GM12878 (cell line): Measurements from ENCODE around the gene NRK.

ENCODE experiments used
- CHD2 ChIP-seq: IDR thresholded peaks from 2 replicates; pipeline ENCODE4 v1.6.1; 2011; ENCODE audit warnings: low read depth, low read length, improper control_type of control experiment, borderline replicate concordance
- CTCF ChIP-seq, 3 experiments: IDR thresholded peaks in 2 of 3; conservative IDR thresholded peaks in 1 of 3; 2 replicates each; pipeline ENCODE4 v1.5.1; 2011; ENCODE audit warnings: low read depth in 3 of 3, low read length in 3 of 3, mild to moderate bottlenecking in 3 of 3, control low read depth in 2 of 3, moderate library complexity in 2 of 3, inconsistent platforms in 1 of 3, mixed read lengths in 1 of 3; ENCODE audit not compliant: control insufficient read depth in 2 of 3, insufficient read depth in 1 of 3; ENCODE audit errors: extremely low read depth in 1 of 3
- EZH2 ChIP-seq: IDR thresholded peaks from 2 replicates; pipeline ENCODE4 v1.6.1; 2012; ENCODE audit warnings: low read depth, mild to moderate bottlenecking, control low read depth, inconsistent platforms, low read length, borderline replicate concordance; ENCODE audit not compliant: control insufficient read depth
- NFXL1 ChIP-seq: fragments of 450-650 bp; IDR thresholded peaks from 2 replicates; pipeline ENCODE4 v1.6.1; 2017; ENCODE audit warnings: antibody characterized with exemption, mild to moderate bottlenecking, borderline replicate concordance
- NFYA ChIP-seq: IDR thresholded peaks from 2 replicates; pipeline ENCODE4 v1.6.1; 2011; ENCODE audit warnings: low read depth, mild to moderate bottlenecking, low read length, improper control_type of control experiment, borderline replicate concordance
- PML ChIP-seq: IDR thresholded peaks from 2 replicates; pipeline ENCODE4 v1.6.1; 2012; ENCODE audit warnings: low read length, inconsistent platforms
- POLR2A ChIP-seq: IDR thresholded peaks from 2 replicates; pipeline ENCODE4 v1.6.1; 2011; ENCODE audit warnings: low read depth, mild to moderate bottlenecking, low read length
- RAD21 ChIP-seq: IDR thresholded peaks from 2 replicates; pipeline ENCODE4 v1.6.1; 2011; ENCODE audit warnings: mild to moderate bottlenecking, low read depth, low read length, moderate library complexity; ENCODE audit not compliant: insufficient read depth
- RFX5 ChIP-seq: IDR thresholded peaks from 2 replicates; pipeline ENCODE4 v1.6.1; 2011; ENCODE audit warnings: low read depth, low read length, improper control_type of control experiment

- no peak for TF ChIP-seq NFXL1
- no peak for TF ChIP-seq CHD2
- no peak for TF ChIP-seq NFYA
- TF ChIP-seq EZH2: no peak
- TF ChIP-seq POLR2A: no peak
- no peak for TF ChIP-seq RAD21
- TF ChIP-seq RFX5: no peak
- no peak for TF ChIP-seq CTCF (IDR thresholded peaks at IDR 0.05 in 2 of 3, conservative IDR thresholded peaks at IDR 0.05 in 1 of 3; ENCODE audit: control insufficient read depth in 2 of 3, extremely low read depth in 1 of 3, insufficient read depth in 1 of 3, low read depth in 3 of 3, low read length in 3 of 3)
- TF ChIP-seq PML: no peak
Measured at GRCh38 chrX:105973387-105973739, 151.0 kb downstream of the NRK start.
